Stimulated activated CD4-positive, alpha-beta T cell treated with anti-CD3 and anti-CD28 coated beads, Interleukin-12 subunit alpha, Interleukin-12 subunit beta, amount 100 ng/mL, for 24 hours (primary cell): ENCODE measurements around the gene SINHCAF.
"Not testable (repeated sequence)": the region's sequence is repeated elsewhere in the genome, so short reads cannot be mapped to it uniquely, and the experiment has no call there.

ENCODE experiments used
- DNase-seq, 2 experiments: peaks; one replicate each; pipeline ENCODE4 v3.0.0-alpha.2; 2020; ENCODE audit warnings: low read depth in 2 of 2

SINHCAF gene

DNA sequence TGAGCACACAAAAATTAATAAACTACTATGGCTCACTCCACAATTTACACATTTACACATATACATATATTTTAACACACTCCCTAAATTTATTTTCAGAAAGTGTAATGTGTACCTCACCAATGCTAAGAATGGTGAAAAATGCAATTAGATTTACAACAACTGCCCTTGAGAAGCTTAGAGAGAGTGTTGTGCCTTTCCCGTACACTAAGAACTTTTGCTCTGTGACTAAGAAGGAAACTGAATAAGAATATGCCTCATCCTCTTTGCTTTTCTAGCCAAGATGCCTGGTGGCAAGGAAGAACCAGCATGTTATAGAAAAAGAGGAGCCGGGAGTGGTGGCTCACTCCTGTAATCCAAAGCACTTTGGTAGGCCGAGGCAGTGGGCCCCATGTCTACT, 62.3 kb downstream of the SINHCAF start:
- DNase-seq: no peak

GRCh38 chr12:31261744-31262143, 64.2 kb downstream of the SINHCAF start:
- DNase-seq: no peak

DNA sequence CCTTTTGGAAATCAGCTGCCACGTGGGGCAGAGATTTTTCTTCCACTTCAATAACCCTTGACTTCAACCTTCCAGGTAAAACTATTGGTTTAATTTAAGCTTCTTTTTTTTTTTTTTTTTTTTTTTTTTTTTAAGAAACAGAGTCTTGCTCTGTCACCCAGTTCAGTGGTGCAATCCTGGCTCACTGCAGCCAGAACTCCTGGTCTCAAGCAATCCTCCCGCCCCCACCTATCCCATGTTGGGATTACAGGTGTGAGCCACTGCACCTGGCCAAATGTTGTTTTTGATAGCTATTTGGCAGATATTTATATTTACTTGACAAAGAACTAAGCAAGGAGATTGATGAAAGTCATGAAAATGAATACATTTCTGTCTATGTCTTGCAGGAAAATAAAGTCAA, 65.1 kb downstream of the SINHCAF start:
- DNase-seq: no peak

GRCh38 chr12:31259136-31259886, 66.6 kb downstream of the SINHCAF start:
- DNase-seq: no peak

DNA sequence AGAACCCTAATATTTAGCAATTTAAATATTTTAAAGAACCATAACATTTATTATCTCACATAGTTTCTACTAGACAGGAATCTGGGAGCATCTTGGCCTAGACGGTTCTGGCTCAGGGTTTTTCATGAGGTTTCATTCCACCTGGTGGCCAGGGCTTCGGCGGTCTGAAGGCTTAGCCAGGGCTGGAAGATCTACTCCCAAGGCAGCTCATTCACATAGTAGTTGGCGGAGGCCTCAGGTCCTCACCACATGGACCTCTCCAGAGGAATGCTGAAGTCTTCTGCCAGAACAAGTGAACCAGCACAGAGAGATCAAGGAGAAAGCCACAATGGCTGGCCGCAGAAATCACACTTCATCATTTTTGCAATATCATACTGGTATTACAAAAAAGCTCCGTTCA, 68.2 kb downstream of the SINHCAF start:
- DNase-seq: no peak

- not testable (repeated sequence) for DNase-seq
Observed at GRCh38 chr12:31251707-31252611, 74.0 kb downstream of the SINHCAF start.

DNA sequence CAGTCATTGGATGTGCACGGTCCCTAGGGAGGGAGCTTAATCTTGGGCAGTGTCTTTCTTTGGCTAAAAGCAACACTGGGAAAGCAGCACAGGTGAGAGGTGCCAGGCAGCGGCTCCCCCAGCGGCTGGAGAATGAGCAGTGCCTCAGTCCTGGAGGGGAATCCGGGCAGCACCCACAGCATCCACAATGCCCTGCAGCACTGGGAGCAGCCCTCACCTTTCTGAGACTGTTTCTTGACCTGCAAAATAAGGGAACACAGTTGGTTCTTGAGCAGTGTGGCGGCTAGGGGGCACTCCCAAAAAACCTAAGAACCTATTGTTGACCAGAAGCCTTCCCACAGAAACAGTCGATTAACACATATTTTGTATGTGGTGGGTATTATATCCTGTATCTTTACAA, 75.8 kb downstream of the SINHCAF start:
- DNase-seq: no peak

DNA sequence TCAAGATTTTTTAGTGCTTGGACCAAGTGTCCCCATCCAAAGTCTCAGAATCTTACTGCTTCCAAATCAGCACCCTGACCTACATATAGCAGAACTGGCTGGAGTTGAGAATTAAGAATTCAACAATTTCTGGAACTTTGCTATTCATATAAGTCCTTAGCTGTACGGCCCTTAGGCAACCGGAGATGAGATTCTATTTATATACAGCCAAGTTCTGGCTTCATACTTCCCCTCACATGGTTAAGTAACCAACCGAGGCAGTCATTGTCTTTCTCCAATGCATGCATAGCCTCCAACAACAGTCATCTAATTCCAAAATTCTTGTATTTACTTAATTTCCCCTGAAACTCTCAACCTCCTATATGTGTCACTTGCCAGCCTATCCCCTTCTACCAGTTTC, 76.6 kb downstream of the SINHCAF start:
- no peak for DNase-seq

GRCh38 chr12:31248815-31249214, 77.1 kb downstream of the SINHCAF start:
- DNase-seq: no peak

DNA sequence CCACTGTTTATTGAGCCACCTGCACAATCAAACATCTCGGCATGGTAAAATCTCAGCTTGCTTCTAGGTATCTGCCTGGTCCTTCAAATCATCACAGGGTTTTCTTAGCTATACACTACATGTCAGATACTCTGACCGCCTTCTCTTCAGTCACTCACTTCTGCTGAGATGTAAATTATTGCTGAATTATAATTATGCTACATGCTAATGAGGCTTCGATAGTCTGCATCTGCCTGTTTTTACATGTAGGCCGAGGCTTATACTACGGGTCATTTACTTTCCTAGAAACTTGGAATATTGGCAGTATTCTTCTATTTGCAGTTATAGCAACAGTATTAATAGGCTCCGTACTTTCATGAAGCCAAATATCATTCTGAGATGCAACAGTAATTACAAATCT, 77.6 kb downstream of the SINHCAF start:
- no peak for DNase-seq

DNA sequence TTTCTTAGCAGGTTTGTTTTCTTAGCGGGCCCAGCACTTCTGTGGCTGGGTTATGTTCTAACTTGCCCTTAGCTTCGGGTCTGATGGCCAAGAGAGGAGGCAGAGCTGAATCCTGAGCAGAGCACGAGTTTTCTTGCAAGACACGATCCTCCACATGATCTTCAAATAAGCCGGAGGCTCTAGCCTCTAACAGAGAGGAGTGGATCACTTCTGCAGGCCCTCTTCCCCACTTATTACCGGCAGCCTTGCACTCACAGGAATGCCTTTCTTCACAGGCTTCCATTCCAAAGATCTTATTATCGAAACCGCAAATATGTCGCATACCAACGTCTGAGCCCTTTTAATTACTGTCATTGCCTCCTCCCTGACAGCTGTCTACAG, 79.5 kb downstream of the SINHCAF start:
- DNase-seq: no peak

GRCh38 chr12:31245822-31246469, 80.0 kb downstream of the SINHCAF start:
- DNase-seq: no peak

DNA sequence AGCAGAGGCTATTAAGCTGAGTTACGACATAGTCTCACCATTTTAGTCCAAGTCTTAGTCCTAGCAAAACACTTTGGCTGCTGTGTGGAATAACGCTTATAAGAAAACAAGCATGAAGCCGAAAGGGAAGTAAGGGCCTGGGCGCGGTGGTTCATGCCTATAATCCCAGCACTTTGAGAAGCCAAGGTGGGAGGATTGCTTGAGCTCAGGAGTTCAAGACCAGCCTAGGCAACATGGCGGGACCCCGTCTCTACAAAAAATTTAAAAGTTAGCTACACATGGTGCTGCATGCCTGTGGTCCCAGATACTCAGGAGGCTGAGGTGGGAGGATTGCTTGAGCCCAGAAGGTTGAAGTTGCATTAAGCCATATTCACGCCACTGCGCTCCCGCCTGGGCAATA, 83.5 kb downstream of the SINHCAF start:
- DNase-seq: not testable (repeated sequence)

- peak; percentile 14 to 52 for DNase-seq
Observed at GRCh38 chr12:31238764-31239387, 87.1 kb downstream of the SINHCAF start.

GRCh38 chr12:31238333-31238732, 87.6 kb downstream of the SINHCAF start:
- not testable (repeated sequence) for DNase-seq

- DNase-seq: no peak
Observed at GRCh38 chr12:31236998-31237637, 88.8 kb downstream of the SINHCAF start.

DNA sequence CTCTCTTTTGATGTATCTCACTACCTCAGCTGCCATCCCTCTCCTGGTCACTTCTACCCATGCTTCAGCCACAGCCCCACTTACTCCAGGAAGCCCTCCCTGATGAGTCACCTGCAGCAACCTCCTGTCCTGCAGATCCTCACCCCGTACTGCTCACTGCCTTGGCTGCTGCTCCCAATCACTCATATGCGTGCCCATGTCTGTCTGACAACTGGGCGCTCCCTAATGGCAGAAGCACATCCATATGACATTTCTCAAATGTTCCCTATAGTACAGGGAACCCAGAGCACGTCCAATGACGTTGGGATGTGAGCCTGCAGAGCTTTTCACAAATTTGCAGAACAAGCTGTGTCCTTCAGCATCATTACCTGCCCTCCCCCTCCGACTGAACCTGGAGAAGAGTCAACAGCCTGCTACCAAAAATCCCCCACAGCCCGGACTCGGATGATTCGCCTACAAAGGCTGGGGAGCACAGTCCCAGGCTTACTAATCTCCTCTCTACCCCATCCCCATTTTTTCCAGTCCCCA, 90.0 kb downstream of the SINHCAF start:
- no peak for DNase-seq

DNA sequence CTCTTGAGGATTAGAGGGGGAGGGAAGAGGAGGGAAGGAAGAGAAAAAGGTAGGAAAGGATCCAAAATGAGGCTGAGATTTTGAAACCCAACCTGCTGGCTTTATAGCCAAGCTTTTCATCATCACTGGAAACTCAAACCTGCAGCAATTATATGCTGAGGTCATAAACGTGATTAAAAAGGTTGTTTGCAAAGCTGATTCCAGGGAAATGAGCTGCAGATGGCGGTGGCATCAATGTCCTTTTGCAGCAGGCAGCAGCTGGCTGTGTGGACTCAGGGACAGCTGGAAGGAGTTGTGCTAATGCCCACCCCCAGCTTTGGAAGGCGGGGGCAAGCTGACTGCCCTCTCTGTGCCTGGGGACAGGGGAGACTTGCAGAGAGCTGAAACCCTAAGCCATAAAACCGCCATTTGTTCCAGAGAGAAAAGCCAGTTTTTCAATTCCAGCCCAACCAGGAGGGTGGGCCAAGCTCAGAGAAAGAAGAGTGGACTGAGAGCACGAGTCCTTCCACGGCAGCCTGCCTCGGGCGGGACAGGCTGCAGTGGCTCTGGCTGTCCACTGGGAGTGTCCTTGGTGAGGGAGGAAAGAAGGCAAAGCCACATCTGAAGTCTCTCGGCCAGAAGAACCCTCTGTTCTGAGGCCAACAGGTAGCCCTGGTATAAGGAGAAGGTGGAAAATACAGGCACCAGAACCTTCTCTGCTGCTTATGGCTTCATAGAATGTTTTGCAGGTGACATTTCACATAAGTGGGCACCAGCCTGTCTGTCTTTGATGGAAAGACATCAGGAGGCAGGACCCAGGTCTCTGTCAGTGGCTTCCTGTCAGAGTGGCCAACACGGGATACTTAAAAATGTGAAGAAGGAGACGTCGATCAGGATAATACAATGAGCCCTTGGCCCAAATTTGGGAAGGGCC, 90.7 kb downstream of the SINHCAF start:
- no peak for DNase-seq

- no peak for DNase-seq
Observed at GRCh38 chr12:31234053-31234840, 91.7 kb downstream of the SINHCAF start.
